Endothelial cell of umbilical vein (primary cell): ENCODE measurements around the gene SLC6A20. TPM values are rescaled to one million over a fixed set of nuclear protein-coding genes. Genes with fewer than 3 reads are reported as not detected.

Experiments
- BruUV-seq: library from RNA; stranded (reverse); fragments of 400-500 nt; replicated peaks from 2 replicates; lab custom pipeline; 2021; lab: Mats Ljungman, UMichigan
- CTCF ChIA-PET: fragments of 300-600, 350-600 bp; sonication (Branson Sonifier 250); formaldehyde crosslinking; loops from one replicate; lab custom pipeline; 2021; ENCODE audit warnings: antibody characterized with exemption, inconsistent platforms; lab: Charles Lee
- POLR2A ChIA-PET: fragments of 300-600, 350-600 bp; sonication (Branson Sonifier 250); formaldehyde crosslinking; loops from one replicate; lab custom pipeline; 2021; ENCODE audit warnings: antibody characterized with exemption, inconsistent platforms; lab: Charles Lee
- DNase-seq: peaks from one replicate; pipeline ENCODE4 v3.0.0-alpha.2; 2011; ENCODE audit warnings: low read depth, low spot score
- FAIRE-seq: peaks from 2 replicates; lab custom pipeline; 2011; peaks lifted over from hg19 to GRCh38; lab: Jason Lieb, UNC
- H2AFZ ChIP-seq: 2 replicates; pipeline ENCODE4 v1.6.0; 2012; ENCODE audit warnings: low read depth, low read length, control low read depth, inconsistent platforms
- H3K27ac ChIP-seq: 2 replicates; pipeline ENCODE4 v1.5.1; 2011; ENCODE audit warnings: low read depth, mild to moderate bottlenecking, control low read depth, low read length, moderate library complexity; ENCODE audit not compliant: insufficient read depth
- H3K27me3 ChIP-seq, 2 experiments: 2 replicates each; pipeline versions ENCODE4 v1.6.0 to v1.6.1; 2011; ENCODE audit warnings: low read length in 2 of 2, mixed read lengths in 1 of 2; ENCODE audit not compliant: control insufficient read depth in 2 of 2, insufficient read depth in 2 of 2
- H3K36me3 ChIP-seq, 2 experiments: 2 replicates in 1 of 2; 3 replicates in 1 of 2; pipeline ENCODE4 v1.5.1; 2011; ENCODE audit warnings: low read length in 2 of 2, mild to moderate bottlenecking in 1 of 2, moderate library complexity in 1 of 2; ENCODE audit not compliant: control insufficient read depth in 2 of 2, insufficient read depth in 2 of 2; ENCODE audit errors: extremely low read depth in 1 of 2
- H3K4me1 ChIP-seq: 3 replicates; pipeline ENCODE4 v1.5.1; 2011; ENCODE audit warnings: mild to moderate bottlenecking, low read length; ENCODE audit not compliant: control insufficient read depth, insufficient read depth; ENCODE audit errors: extremely low read depth
- H3K4me2 ChIP-seq: 2 replicates; pipeline ENCODE4 v1.6.1; 2011; ENCODE audit warnings: low read length, control low read depth, mixed read lengths; ENCODE audit not compliant: insufficient read depth
- H3K4me3 ChIP-seq, 3 experiments: fragments of 200-600 bp in 1 of 3; sonication (generic), shearing (Covaris generic) in 1 of 3; replicated peaks in 1 of 3; 2 replicates each; pipeline ENCODE4 v1.5.1; 2011 to 2016; ENCODE audit warnings: control low read depth in 3 of 3, low read length in 3 of 3, mild to moderate bottlenecking in 2 of 3, inconsistent platforms in 1 of 3, low read depth in 1 of 3, moderate library complexity in 1 of 3; ENCODE audit not compliant: insufficient read depth in 1 of 3
- H3K79me2 ChIP-seq: 2 replicates; pipeline ENCODE4 v1.6.0; 2012; ENCODE audit warnings: low read length, inconsistent platforms; ENCODE audit not compliant: control insufficient read depth, insufficient read depth
- H3K9ac ChIP-seq: replicated peaks from 2 replicates; pipeline ENCODE3; 2011; ENCODE audit warnings: low read length, control low read depth; ENCODE audit not compliant: insufficient read depth; ENCODE audit errors: extremely low read depth
- H3K9me1 ChIP-seq: replicated peaks from 3 replicates; pipeline ENCODE4 v1.6.0; 2011; ENCODE audit warnings: mild to moderate bottlenecking, low read length; ENCODE audit not compliant: control insufficient read depth, insufficient read depth; ENCODE audit errors: extremely low read depth
- H3K9me3 ChIP-seq: replicated peaks from 2 replicates; pipeline ENCODE4 v1.5.1; 2012; ENCODE audit warnings: low read length, inconsistent platforms; ENCODE audit not compliant: control insufficient read depth, insufficient read depth
- H4K20me1 ChIP-seq: replicated peaks from 2 replicates; pipeline ENCODE3; 2011; ENCODE audit warnings: mild to moderate bottlenecking, low read length; ENCODE audit not compliant: control insufficient read depth, insufficient read depth; ENCODE audit errors: extremely low read depth
- CTCF ChIP-seq, 2 donors: IDR thresholded peaks; 1 replicate in 1 of 2; 2 replicates in 1 of 2; pipeline ENCODE4 v1.5.1; 2011; ENCODE audit warnings: low read length in 2 of 2, mild to moderate bottlenecking in 2 of 2, moderate library complexity in 2 of 2, control low read depth in 1 of 2, inconsistent platforms in 1 of 2, low read depth in 1 of 2; ENCODE audit not compliant: insufficient read depth in 1 of 2; ENCODE audit errors: extremely low read depth in 1 of 2
- EZH2 ChIP-seq: IDR thresholded peaks from 2 replicates; pipeline ENCODE4 v1.6.1; 2012; ENCODE audit warnings: borderline replicate concordance, low read depth, mild to moderate bottlenecking, moderate library complexity, low read length, inconsistent platforms; ENCODE audit not compliant: severe bottlenecking
- FOS ChIP-seq: IDR thresholded peaks from 2 replicates; pipeline ENCODE4 v1.6.1; 2011; ENCODE audit warnings: mild to moderate bottlenecking, low read length, moderate library complexity, borderline replicate concordance; ENCODE audit not compliant: insufficient read depth
- GATA2 ChIP-seq: IDR thresholded peaks from 2 replicates; pipeline ENCODE4 v1.7.0; 2011; ENCODE audit warnings: low read depth, mild to moderate bottlenecking, moderate library complexity, mixed read lengths, low read length; ENCODE audit not compliant: insufficient read length, insufficient read depth
- JUN ChIP-seq: IDR thresholded peaks from 2 replicates; pipeline ENCODE4 v1.6.1; 2011; ENCODE audit warnings: borderline replicate concordance, low read depth; ENCODE audit not compliant: insufficient read length, insufficient read depth
- MAX ChIP-seq: IDR thresholded peaks from 2 replicates; pipeline ENCODE4 v1.6.1; 2011; ENCODE audit not compliant: insufficient read depth, insufficient read length
- MYC ChIP-seq: IDR thresholded peaks from one replicate; pipeline ENCODE4 v1.6.1; 2011; ENCODE audit warnings: mild to moderate bottlenecking, low read depth, low read length
- POLR2A ChIP-seq: IDR thresholded peaks from 2 replicates; pipeline ENCODE4 v1.6.1; 2012; ENCODE audit warnings: low read depth, mild to moderate bottlenecking, control low read depth, low read length
- POLR2AphosphoS5 ChIP-seq: IDR thresholded peaks from 2 replicates; pipeline ENCODE4 v1.6.1; 2012; ENCODE audit warnings: low read depth, mild to moderate bottlenecking, control low read depth, low read length, moderate library complexity; ENCODE audit not compliant: insufficient read depth
- dilution Hi-C: fragments of 300-500 bp; cut with MboI; formaldehyde crosslinking; loops from one replicate; pipeline ENCODE4 v1.15.0; 2019; ENCODE audit warnings: low sequenced_read_pairs; ENCODE audit not compliant: extremely low pct_ligation_motif_present
- intact Hi-C: fragments of 100-400 bp; cut with micrococcal nuclease; formaldehyde crosslinking; loops from one replicate; pipeline ENCODE4 v1.10.0; 2022
- polyA plus RNA-seq, 4 experiments: library from polyadenylated mRNA; depleted of rRNA in 3 of 4; stranded (reverse) in 3 of 4; unstranded in 1 of 4; fragments of >200 nt; gene quantifications; 2 replicates each; pipeline versions ENCODE4 v1.2.1 to v1.2.3, GENCODE V29; 2011 to 2012; ENCODE audit warnings: missing spikeins in 1 of 4
- total RNA-seq: library from RNA; stranded (reverse); gene quantifications from 2 replicates; pipeline ENCODE4 v1.2.3, GENCODE V29; 2021

SLC6A20 gene
- total and polyA plus RNA-seq, 2 donors (not counting 3 experiments of a cell fraction or from before 2014, with no cell fraction given), result not detected

GRCh38 chr3:45785605-45786150, 10.7 kb downstream of the SLC6A20 start:
- Histone ChIP-seq H3K27ac (no peak overlapping the region), H3K9me3 (no peaks in the 10 kb centered on the region), H3K79me2 (no peaks in the 10 kb centered on the region), H3K4me1 (no peaks in the 10 kb centered on the region), H3K36me3 (no peaks in the 10 kb centered on the region), H4K20me1 (no peaks in the 10 kb centered on the region), H3K27me3 (peaks cover 3 to 20% of the 10 kb centered on the region in 2 experiments), H3K4me3 (no peak overlapping the region), H3K9ac (no peak overlapping the region), H3K9me1 (no peaks in the 10 kb centered on the region), H3K4me2 (no peak overlapping the region), H2AFZ (no peak overlapping the region)
- intact Hi-C loops, result no loop called here
- dilution Hi-C loops, result no loop called here
- FAIRE-seq (no peak), DNase-seq (no peak)
- POLR2A ChIA-PET, result no interaction called here
- no TSS peak for BruUV-seq
- CTCF ChIA-PET, result interaction anchor here (1.1 kb wide), 1 partner anchor 25 kb away, joined by 3 read pairs; no protein-coding TSS in a partner anchor
- no peak for TF ChIP-seq FOS
- TF ChIP-seq MAX, result no peak
- no peak for TF ChIP-seq MYC
- no peak for TF ChIP-seq EZH2
- no peak for TF ChIP-seq JUN
- no peak for TF ChIP-seq POLR2AphosphoS5
- TF ChIP-seq CTCF (IDR thresholded peaks at IDR 0.05; ENCODE audit: extremely low read depth in 1 of 2, insufficient read depth in 1 of 2, low read depth in 1 of 2, low read length in 2 of 2), result no peak
- TF ChIP-seq POLR2A, result no peak
- no peak for TF ChIP-seq GATA2
